Renal cortex interstitium (tissue), 15 donors: ENCODE measurements around the gene CFAP68. TPM values are rescaled to one million over a fixed set of nuclear protein-coding genes. Genes with fewer than 3 reads are reported as not detected.

Experiments
- DNase-seq, 11 donors: peaks; one replicate each; pipeline ENCODE4 v3.0.0-alpha.2; 2013; ENCODE audit warnings: low read depth in 9 of 11, low spot score in 4 of 11; ENCODE audit errors: extremely low read depth in 1 of 11
- long read RNA-seq, 16 experiments: transcript quantifications; one replicate each; lab custom pipeline, GENCODE V29; 2026
- polyA plus RNA-seq, 3 donors: library from polyadenylated mRNA; unstranded; fragments of 120-200 nt; gene quantifications; one replicate each; pipeline ENCODE4 v1.2.1, GENCODE V29; 2013; ENCODE audit not compliant: insufficient read length in 3 of 3

Gene CFAP68
- 10 to 100 TPM; 41.1 to 55.6 (median 41.5) TPM for polyA plus RNA-seq
- long read RNA-seq, donor 1, transcript C11orf1-201 (4 exons, 2,885 nt), result major isoform, 9 of 11 reads
- long read RNA-seq, donor 1, partial matches to known transcripts, result 0 of 11 reads
- long read RNA-seq, donor 1, other reads (novel, unspliced or antisense), result 0 of 11 reads
- long read RNA-seq, donor 2, transcript C11orf1-201 (4 exons, 2,885 nt), result major isoform, 7 of 8 reads
- long read RNA-seq, donor 2, partial matches to known transcripts, result 0 of 8 reads
- long read RNA-seq, donor 2, other reads (novel, unspliced or antisense), result 0 of 8 reads
- long read RNA-seq, donor 3, transcript C11orf1-202 (4 exons, 534 nt), result minor isoform, 5 of 31 reads
- long read RNA-seq, donor 3, transcript C11orf1-201 (4 exons, 2,885 nt), result major isoform, 24 of 31 reads
- long read RNA-seq, donor 3, partial matches to known transcripts, result 0 of 31 reads
- long read RNA-seq, donor 3, other reads (novel, unspliced or antisense), result 0 of 31 reads
- long read RNA-seq, donor 4, transcript C11orf1-201 (4 exons, 2,885 nt), result major isoform, 8 of 12 reads
- long read RNA-seq, donor 4, partial matches to known transcripts, result 0 of 12 reads
- long read RNA-seq, donor 4, other reads (novel, unspliced or antisense), result 0 of 12 reads
- long read RNA-seq, donor 5, result 0 reads
- long read RNA-seq, donor 6, transcript C11orf1-201 (4 exons, 2,885 nt), result major isoform, 13 of 18 reads
- long read RNA-seq, donor 6, partial matches to known transcripts, result 0 of 18 reads
- long read RNA-seq, donor 6, other reads (novel, unspliced or antisense), result 0 of 18 reads
- long read RNA-seq, donor 7, transcript C11orf1-201 (4 exons, 2,885 nt), result major isoform, 17 of 22 reads
- long read RNA-seq, donor 7, partial matches to known transcripts, result 0 of 22 reads
- long read RNA-seq, donor 7, other reads (novel, unspliced or antisense), result 0 of 22 reads
- long read RNA-seq, donor 8, transcript C11orf1-201 (4 exons, 2,885 nt), result major isoform, 40 of 50 reads
- long read RNA-seq, donor 8, partial matches to known transcripts, result 6 of 50 reads
- long read RNA-seq, donor 8, other reads (novel, unspliced or antisense), result 0 of 50 reads
- long read RNA-seq, donor 9, transcript C11orf1-201 (4 exons, 2,885 nt), result major isoform, 17 of 20 reads
- long read RNA-seq, donor 9, partial matches to known transcripts, result 0 of 20 reads
- long read RNA-seq, donor 9, other reads (novel, unspliced or antisense), result 0 of 20 reads
- long read RNA-seq, donor 10, transcript C11orf1-202 (4 exons, 534 nt), result minor isoform, 6 of 23 reads
- long read RNA-seq, donor 10, transcript C11orf1-201 (4 exons, 2,885 nt), result major isoform, 16 of 23 reads
- long read RNA-seq, donor 10, partial matches to known transcripts, result 0 of 23 reads
- long read RNA-seq, donor 10, other reads (novel, unspliced or antisense), result 0 of 23 reads
- long read RNA-seq, donor 11, partial matches to known transcripts, result 0 of 5 reads
- long read RNA-seq, donor 11, other reads (novel, unspliced or antisense), result 0 of 5 reads
- long read RNA-seq, donor 12, transcript C11orf1-201 (4 exons, 2,885 nt), result major isoform, 10 of 14 reads
- long read RNA-seq, donor 12, partial matches to known transcripts, result 0 of 14 reads
- long read RNA-seq, donor 12, other reads (novel, unspliced or antisense), result 0 of 14 reads
- long read RNA-seq, donor 13, result 0 reads
- long read RNA-seq, donor 14, transcript C11orf1-201 (4 exons, 2,885 nt), result major isoform, 29 of 36 reads
- long read RNA-seq, donor 14, partial matches to known transcripts, result 0 of 36 reads
- long read RNA-seq, donor 14, other reads (novel, unspliced or antisense), result 0 of 36 reads
- long read RNA-seq, donor 15, transcript C11orf1-201 (4 exons, 2,885 nt), result major isoform, 13 of 14 reads
- long read RNA-seq, donor 15, partial matches to known transcripts, result 0 of 14 reads
- long read RNA-seq, donor 15, other reads (novel, unspliced or antisense), result 0 of 14 reads
- long read RNA-seq, donor 16, transcript C11orf1-201 (4 exons, 2,885 nt), result major isoform, 34 of 42 reads
- long read RNA-seq, donor 16, transcript C11orf1-202 (4 exons, 534 nt), result minor isoform, 5 of 42 reads
- long read RNA-seq, donor 16, partial matches to known transcripts, result 0 of 42 reads
- long read RNA-seq, donor 16, other reads (novel, unspliced or antisense), result 0 of 42 reads

- DNase-seq, result peak; percentile 91 to 99 (median 97)
Measured at GRCh38 chr11:111878849-111879636, at the start of gene CFAP68, which contains the start of gene FDXACB1. TSS of gene CFAP68 (plus strand) at chr11:111879541. CDS start at chr11:111879561, 20 bp downstream. TSS of gene FDXACB1 (minus strand) at chr11:111879165. CDS start at chr11:111879132, 33 bp downstream.

- peak in 2 of 11 donors; percentile 13 to 26 for DNase-seq
Measured at GRCh38 chr11:111833524-111833923, 45.8 kb upstream of the CFAP68 start.

- no peak for DNase-seq
Measured at GRCh38 chr11:111834432-111835163, 44.7 kb upstream of the CFAP68 start.

- no peak for DNase-seq
Measured at GRCh38 chr11:111835665-111836064, 43.7 kb upstream of the CFAP68 start.

GRCh38 chr11:111836162-111836561 is 43.2 kb upstream of the CFAP68 start:
- DNase-seq, result no peak

GRCh38 chr11:111836721-111837120 is 42.6 kb upstream of the CFAP68 start:
- no peak for DNase-seq

- DNase-seq, result no peak
Measured at GRCh38 chr11:111837366-111837891, 41.9 kb upstream of the CFAP68 start.

GRCh38 chr11:111838054-111838453 is 41.3 kb upstream of the CFAP68 start:
- no peak for DNase-seq

- DNase-seq, result no peak
Measured at GRCh38 chr11:111840143-111840542, 39.2 kb upstream of the CFAP68 start.

- DNase-seq, result peak; percentile 59 to 84 (median 72)
Measured at GRCh38 chr11:111841370-111842053, 37.8 kb upstream of the CFAP68 start.

GRCh38 chr11:111843661-111844060 is 35.7 kb upstream of the CFAP68 start:
- DNase-seq, result no peak

GRCh38 chr11:111845276-111846028 is 33.9 kb upstream of the CFAP68 start:
- DNase-seq, result no peak

- no peak for DNase-seq
Measured at GRCh38 chr11:111846063-111846462, 33.3 kb upstream of the CFAP68 start.

- DNase-seq, result no peak
Measured at GRCh38 chr11:111846636-111847035, 32.7 kb upstream of the CFAP68 start.
